ENCODE results near the gene ABCA4. TPM values are rescaled to one million over a fixed set of nuclear protein-coding genes. Genes with fewer than 3 reads are reported as not detected.
"Not testable (repeated sequence)": the region's sequence is repeated elsewhere in the genome, so short reads cannot be mapped to it uniquely, and the experiment has no call there.

ABCA4 gene
- total RNA-seq, result 1 to 10 TPM in 1 of 4 donors, under 1 TPM in 3; 0.19 to 1.7 (median 0.45) TPM

DNA sequence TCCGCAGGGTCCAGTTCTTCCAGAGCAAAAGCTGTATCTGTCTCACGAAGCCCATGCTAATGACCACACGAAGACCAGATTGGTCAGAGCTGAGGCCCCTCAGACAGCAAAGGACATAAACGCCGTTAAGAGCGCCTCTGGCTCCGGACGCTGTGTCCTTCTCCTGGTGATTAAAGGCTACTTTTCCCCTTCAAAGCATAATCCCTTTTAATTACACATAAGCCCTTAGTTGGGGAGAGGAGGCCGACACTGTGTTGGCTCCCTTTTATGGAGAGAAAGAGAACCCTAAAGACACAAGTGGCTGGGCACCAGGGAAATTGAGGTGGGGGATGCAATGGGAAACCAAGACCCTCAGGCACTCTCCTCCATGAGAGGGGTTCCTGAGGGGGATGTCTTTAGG lies at the start of gene ABCA4:
Gene ABCA4, minus strand, starts transcription at position 158 of the 400 bp plus-strand sequence. Its CDS starts 103 bp downstream, at position 55.
- H3K4me1 ChIP-seq, result peaks cover 0 to 1% (median 0%) of the 10 kb centered on the region in 4 donors
- TF ChIP-seq POLR2AphosphoS5 (IDR thresholded peaks at IDR 0.05) (no peak), EP300 (IDR thresholded peaks at IDR 0.05) (no peak), POLR2A (IDR thresholded peaks at IDR 0.05; ENCODE audit: low read depth) (no peak)
- TF ChIP-seq, protein P1, sequence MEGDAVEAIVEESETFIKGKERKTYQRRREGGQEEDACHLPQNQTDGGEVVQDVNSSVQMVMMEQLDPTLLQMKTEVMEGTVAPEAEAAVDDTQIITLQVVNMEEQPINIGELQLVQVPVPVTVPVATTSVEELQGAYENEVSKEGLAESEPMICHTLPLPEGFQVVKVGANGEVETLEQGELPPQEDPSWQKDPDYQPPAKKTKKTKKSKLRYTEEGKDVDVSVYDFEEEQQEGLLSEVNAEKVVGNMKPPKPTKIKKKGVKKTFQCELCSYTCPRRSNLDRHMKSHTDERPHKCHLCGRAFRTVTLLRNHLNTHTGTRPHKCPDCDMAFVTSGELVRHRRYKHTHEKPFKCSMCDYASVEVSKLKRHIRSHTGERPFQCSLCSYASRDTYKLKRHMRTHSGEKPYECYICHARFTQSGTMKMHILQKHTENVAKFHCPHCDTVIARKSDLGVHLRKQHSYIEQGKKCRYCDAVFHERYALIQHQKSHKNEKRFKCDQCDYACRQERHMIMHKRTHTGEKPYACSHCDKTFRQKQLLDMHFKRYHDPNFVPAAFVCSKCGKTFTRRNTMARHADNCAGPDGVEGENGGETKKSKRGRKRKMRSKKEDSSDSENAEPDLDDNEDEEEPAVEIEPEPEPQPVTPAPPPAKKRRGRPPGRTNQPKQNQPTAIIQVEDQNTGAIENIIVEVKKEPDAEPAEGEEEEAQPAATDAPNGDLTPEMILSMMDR (IDR thresholded peaks at IDR 0.05), result no peak
- H3K4me3 ChIP-seq, result no peak within 1 kb of the TSS
- H3K36me3 ChIP-seq, result no peaks in the 10 kb centered on the region
- no peaks in the 10 kb centered on the region for H3K9me3 ChIP-seq
- no peak for DNase-seq (ENCODE audit: extremely low spot score)
- no peak within 1 kb of the TSS for H3K27ac ChIP-seq (replicated peaks in 1 of 4)
- H3K27me3 ChIP-seq, result peaks cover 0 to 10% (median 0%) of the 10 kb centered on the region in 4 donors
- 93% methylated on average over 9 of the region's 9 CpGs for WGBS
- intact Hi-C loops (cut with DNase I), result no loop called here

DNA sequence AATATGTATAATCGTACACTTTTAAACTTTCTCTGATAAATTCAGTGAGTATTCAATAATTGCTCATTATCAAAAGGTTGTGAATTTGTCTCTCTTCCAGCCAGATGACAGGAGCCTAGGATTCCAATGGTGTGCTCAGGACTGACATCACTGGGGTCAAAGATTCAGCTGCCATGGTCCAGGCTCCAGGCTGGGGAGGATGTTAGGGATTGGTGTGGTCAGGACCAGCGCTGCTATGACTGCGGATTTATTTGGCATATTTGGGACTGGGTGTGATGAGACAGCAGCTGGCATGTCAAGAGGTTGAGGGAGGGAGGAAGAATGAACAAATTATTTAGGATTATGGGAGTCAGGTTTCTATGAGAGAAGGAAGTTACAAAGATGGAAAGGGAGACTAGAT lies 48.2 kb upstream of the ABCA4 start:
- TF ChIP-seq POLR2AphosphoS5 (IDR thresholded peaks at IDR 0.05), result no peak
- TF ChIP-seq, protein P1 (IDR thresholded peaks at IDR 0.05), result no peak
- no peak for TF ChIP-seq EP300 (IDR thresholded peaks at IDR 0.05)
- no peak for TF ChIP-seq POLR2A (IDR thresholded peaks at IDR 0.05; ENCODE audit: low read depth)
- H3K4me1 ChIP-seq, result no peaks in the 10 kb centered on the region
- H3K4me3 ChIP-seq, result no peak overlapping the region
- DNase-seq (ENCODE audit: extremely low spot score), result no peak
- intact Hi-C loops (cut with DNase I), result no loop called here
- H3K27me3 ChIP-seq, result no peaks in the 10 kb centered on the region
- WGBS, result 84% methylated on average over 3 of the region's 3 CpGs
- H3K27ac ChIP-seq (replicated peaks in 1 of 4), result no peak overlapping the region
- H3K9me3 ChIP-seq, result peaks cover 0 to 7% (median 2%) of the 10 kb centered on the region in 4 donors
- peaks cover 5 to 24% (median 10%) of the 10 kb centered on the region in 4 donors for H3K36me3 ChIP-seq

DNA sequence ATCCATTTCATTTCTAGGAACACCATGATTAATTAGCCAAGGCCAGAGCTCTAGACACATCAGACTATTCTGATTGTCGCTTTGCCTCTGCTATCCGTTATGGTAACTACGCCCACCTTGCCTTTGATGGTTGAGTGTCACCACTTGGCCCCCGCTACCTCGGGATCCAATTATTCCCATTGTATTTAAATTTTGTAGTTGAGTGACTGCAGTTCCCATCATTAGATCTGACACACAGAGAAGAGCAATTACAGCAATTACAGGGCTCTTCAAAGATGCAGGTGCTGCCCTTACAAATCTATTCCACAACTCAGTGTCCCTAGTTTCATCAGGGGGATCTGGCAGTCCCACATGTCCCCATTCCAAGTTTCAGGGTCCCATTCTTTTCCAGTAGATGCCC lies 44.9 kb upstream of the ABCA4 start:
- no peak for DNase-seq (ENCODE audit: extremely low spot score)
- intact Hi-C loops (cut with DNase I), result no loop called here
- TF ChIP-seq POLR2A (IDR thresholded peaks at IDR 0.05; ENCODE audit: low read depth), result no peak
- no peak for TF ChIP-seq POLR2AphosphoS5 (IDR thresholded peaks at IDR 0.05)
- TF ChIP-seq, protein P1 (IDR thresholded peaks at IDR 0.05), result no peak
- no peak for TF ChIP-seq EP300 (IDR thresholded peaks at IDR 0.05)
- Histone ChIP-seq H3K27me3 (no peaks in the 10 kb centered on the region), H3K27ac (replicated peaks in 1 of 4) (no peak overlapping the region), H3K4me1 (peaks cover 0 to 7% (median 6%) of the 10 kb centered on the region in 4 donors), H3K36me3 (peaks cover 0 to under 1% (median 0%) of the 10 kb centered on the region in 4 donors), H3K4me3 (no peak overlapping the region), H3K9me3 (peaks cover 0 to 7% (median 2%) of the 10 kb centered on the region in 4 donors)
- WGBS, result 92% methylated on average over 5 of the region's 5 CpGs

DNA sequence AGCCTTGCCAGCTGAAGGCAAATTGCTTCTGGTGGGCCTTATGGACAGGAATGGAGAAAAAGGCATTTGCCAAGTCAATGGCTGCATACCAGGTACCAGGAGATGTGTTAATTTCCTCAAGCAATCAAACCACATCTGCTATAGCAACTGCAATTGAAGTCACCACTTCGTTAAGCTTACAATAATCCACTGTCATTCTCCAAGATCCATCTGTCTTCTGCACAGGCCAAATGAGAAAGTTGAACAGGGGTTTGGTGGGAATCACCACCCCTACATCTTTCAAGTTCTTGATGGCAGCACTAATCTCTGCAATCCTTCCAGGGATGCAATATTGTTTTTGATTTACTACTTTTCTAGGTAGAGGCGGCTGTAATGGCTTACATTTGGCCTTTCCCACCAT lies 43.9 kb upstream of the ABCA4 start:
- 90% methylated on average over 2 of the region's 2 CpGs for WGBS
- DNase-seq (ENCODE audit: extremely low spot score); H3K27ac ChIP-seq (replicated peaks in 1 of 4); H3K4me3 ChIP-seq; H3K9me3 ChIP-seq; intact Hi-C loops (cut with DNase I); H3K36me3 ChIP-seq; H3K27me3 ChIP-seq: not testable (repeated sequence)
- peaks cover 5 to 16% (median 14%) of the 10 kb centered on the region in 4 donors for H3K4me1 ChIP-seq

DNA sequence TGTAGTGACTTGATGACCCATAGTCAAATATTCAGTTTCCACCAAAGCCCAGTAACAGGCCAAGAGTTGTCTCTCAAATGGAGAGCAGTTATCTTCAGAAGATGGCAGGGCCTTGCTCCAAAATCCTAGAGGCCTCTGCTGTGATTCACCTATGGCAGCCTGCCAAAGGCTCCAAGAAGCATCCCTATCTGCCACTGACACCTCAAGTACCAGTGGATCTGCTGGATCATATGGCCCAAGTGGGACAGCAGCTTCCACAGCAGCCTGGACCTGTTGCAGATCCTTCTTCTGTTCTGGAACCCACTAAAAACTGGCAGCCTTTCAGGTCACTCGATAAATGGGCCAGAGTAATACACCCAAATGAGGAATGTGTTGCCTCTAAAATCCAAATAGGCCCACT lies 43.2 kb upstream of the ABCA4 start:
- H3K4me3 ChIP-seq; H3K27me3 ChIP-seq; DNase-seq (ENCODE audit: extremely low spot score); H3K9me3 ChIP-seq; intact Hi-C loops (cut with DNase I); H3K27ac ChIP-seq (replicated peaks in 1 of 4); H3K36me3 ChIP-seq: not testable (repeated sequence)
- H3K4me1 ChIP-seq, result peaks cover 5 to 16% (median 14%) of the 10 kb centered on the region in 4 donors
- 83% methylated on average over 1 of the region's 1 CpG for WGBS

DNA sequence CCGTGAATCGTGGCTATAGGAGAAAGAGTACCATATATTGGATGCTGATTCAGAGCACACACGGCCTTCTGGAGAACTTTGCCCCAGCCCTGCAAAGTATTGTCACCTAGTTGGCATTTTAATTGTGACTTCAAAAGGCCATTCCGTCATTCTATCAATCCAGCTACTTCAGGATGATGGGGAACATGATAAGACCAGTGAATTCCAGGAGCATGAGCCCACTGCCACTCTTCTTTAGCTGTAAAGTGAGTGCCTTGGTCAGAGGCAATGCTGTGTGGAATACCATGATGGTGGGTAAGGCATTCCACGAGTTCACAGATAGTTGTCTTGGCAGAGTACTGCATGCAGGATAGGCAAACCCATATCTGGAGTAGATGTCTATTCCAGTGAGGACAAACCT lies 42.3 kb upstream of the ABCA4 start:
- H3K27ac ChIP-seq (replicated peaks in 1 of 4); H3K36me3 ChIP-seq: not testable (repeated sequence)
- WGBS, result 88% methylated on average over 5 of the region's 5 CpGs

More for the DNA sequence above, 42.3 kb upstream of the ABCA4 start:
- H3K4me1 ChIP-seq, result peaks cover 5 to 16% (median 14%) of the 10 kb centered on the region in 4 donors
- H3K27me3 ChIP-seq; DNase-seq (ENCODE audit: extremely low spot score); H3K4me3 ChIP-seq; H3K9me3 ChIP-seq; intact Hi-C loops (cut with DNase I): not testable (repeated sequence)

Data from esophagus muscularis mucosa (tissue), 4 donors.